DND-41 (cell line): ENCODE results near the gene CASD1.

ENCODE experiments used
- ATAC-seq: fragments of 200-7000 bp; cut with Tn5 transposase; 3 replicates; pipeline ENCODE4 v1.9.1; 2021; ENCODE audit warnings: low read depth; ENCODE audit not compliant: insufficient read depth
- DNase-seq: peaks from one replicate; pipeline ENCODE4 v3.0.0-alpha.2; 2020
- H2AFZ ChIP-seq: 2 replicates; pipeline ENCODE4 v1.6.0; 2012; ENCODE audit warnings: low read depth, low read length
- H3K27ac ChIP-seq: 2 replicates; pipeline ENCODE4 v1.5.1; 2012; ENCODE audit warnings: low read length, inconsistent platforms
- H3K27me3 ChIP-seq: fragments of 200-600 bp; sonication (generic); 2 replicates; pipeline ENCODE4 v1.6.0; 2012; ENCODE audit warnings: low read length, mild to moderate bottlenecking, inconsistent platforms; ENCODE audit not compliant: insufficient read depth, poor library complexity
- H3K36me3 ChIP-seq: 2 replicates; pipeline ENCODE4 v1.5.1; 2012; ENCODE audit warnings: low read length, inconsistent platforms; ENCODE audit not compliant: insufficient read depth
- H3K4me1 ChIP-seq: 2 replicates; pipeline ENCODE4 v1.5.1; 2012; ENCODE audit warnings: mild to moderate bottlenecking, low read length; ENCODE audit not compliant: insufficient read depth
- H3K4me2 ChIP-seq: 2 replicates; pipeline ENCODE4 v1.6.0; 2012; ENCODE audit warnings: mild to moderate bottlenecking, moderate library complexity, low read length, inconsistent platforms; ENCODE audit not compliant: insufficient read depth
- H3K4me3 ChIP-seq, 2 experiments: fragments of 200-600 bp in 1 of 2; shearing (Covaris generic) in 1 of 2; 2 replicates each; pipeline ENCODE4 v1.5.1; 2012 to 2016; ENCODE audit warnings: inconsistent platforms in 2 of 2, low read length in 2 of 2, mild to moderate bottlenecking in 2 of 2, low read depth in 1 of 2, moderate library complexity in 1 of 2
- H3K79me2 ChIP-seq: 2 replicates; pipeline ENCODE4 v1.6.0; 2012; ENCODE audit warnings: low read length, inconsistent platforms; ENCODE audit not compliant: insufficient read depth
- H3K9ac ChIP-seq: 2 replicates; pipeline ENCODE4 v1.6.0; 2012; ENCODE audit warnings: low read depth, mild to moderate bottlenecking, inconsistent platforms, low read length, moderate library complexity
- H3K9me3 ChIP-seq: 2 replicates; pipeline ENCODE4 v1.5.1; 2012; ENCODE audit warnings: low read length, moderate library complexity, mild to moderate bottlenecking, inconsistent platforms; ENCODE audit not compliant: insufficient read depth, severe bottlenecking
- H4K20me1 ChIP-seq: 2 replicates; pipeline ENCODE4 v1.6.0; 2012; ENCODE audit warnings: low read length; ENCODE audit not compliant: insufficient read depth
- CTCF ChIP-seq: IDR thresholded peaks from 2 replicates; pipeline ENCODE4 v1.5.1; 2012; ENCODE audit warnings: borderline replicate concordance, low read length, moderate library complexity, mild to moderate bottlenecking; ENCODE audit not compliant: poor library complexity, severe bottlenecking; ENCODE audit errors: extremely low read depth
- EZH2 ChIP-seq: IDR thresholded peaks from 3 replicates; pipeline ENCODE4 v1.6.1; 2012; ENCODE audit warnings: borderline replicate concordance, low read depth, mild to moderate bottlenecking, moderate library complexity, low read length, inconsistent platforms; ENCODE audit not compliant: severe bottlenecking

CASD1 gene

GRCh38 chr7:94509264-94509886 is at the start of gene CASD1:
CASD1 (plus strand) TSS chr7:94509809; CDS start chr7:94510085, 276 bp downstream.
- peak within 1 kb of the TSS; percentile 99 for H3K27ac ChIP-seq
- peak; percentile 78 for DNase-seq
- H4K20me1 ChIP-seq: peaks cover 15% of the 10 kb centered on the region; the same call in 1 of the 2 replicates
- no peak for TF ChIP-seq CTCF
- TF ChIP-seq EZH2: no peak
- no peaks in the 10 kb centered on the region for H3K9me3 ChIP-seq
- H3K79me2 ChIP-seq: peaks cover 54% of the 10 kb centered on the region
- H2AFZ ChIP-seq: peak within 1 kb of the TSS; percentile 100
- H3K4me3 ChIP-seq: peak within 1 kb of the TSS; percentile 73 to 94
- peaks cover under 1% of the 10 kb centered on the region for H3K27me3 ChIP-seq
- peak within 1 kb of the TSS; percentile 100 for H3K9ac ChIP-seq
- peak within 1 kb of the TSS; percentile 98 for H3K4me2 ChIP-seq
- peak; percentile 80 for ATAC-seq
- H3K36me3 ChIP-seq: peaks cover 15% of the 10 kb centered on the region
- H3K4me1 ChIP-seq: peaks cover 42% of the 10 kb centered on the region

GRCh38 chr7:94466516-94466915 is 43.1 kb upstream of the CASD1 start:
- H3K79me2 ChIP-seq: no peaks in the 10 kb centered on the region
- no peaks in the 10 kb centered on the region for H3K4me1 ChIP-seq
- no peak overlapping the region for H3K27ac ChIP-seq
- no peak for DNase-seq
- H3K9ac ChIP-seq: no peak overlapping the region
- H4K20me1 ChIP-seq: no peaks in the 10 kb centered on the region
- H3K4me3 ChIP-seq: no peak overlapping the region
- ATAC-seq: no peak
- TF ChIP-seq EZH2 (no peak), CTCF (no peak)
- no peaks in the 10 kb centered on the region for H3K36me3 ChIP-seq
- H3K27me3 ChIP-seq: no peaks in the 10 kb centered on the region
- no peak overlapping the region for H2AFZ ChIP-seq
- H3K4me2 ChIP-seq: no peak overlapping the region
- H3K9me3 ChIP-seq: no peaks in the 10 kb centered on the region

- no peaks in the 10 kb centered on the region for H4K20me1 ChIP-seq
- no peak for TF ChIP-seq CTCF
- no peak for TF ChIP-seq EZH2
These were observed 38.0 kb upstream of the CASD1 start for GRCh38 chr7:94471604-94472003.

GRCh38 chr7:94472608-94473007 is 37.0 kb upstream of the CASD1 start:
- TF ChIP-seq CTCF (no peak), EZH2 (no peak)
- no peak overlapping the region for H3K27ac ChIP-seq
- no peak overlapping the region for H3K4me3 ChIP-seq
- no peak overlapping the region for H3K4me2 ChIP-seq
- H3K36me3 ChIP-seq: no peaks in the 10 kb centered on the region
- H2AFZ ChIP-seq: no peak overlapping the region
- peaks cover 10% of the 10 kb centered on the region for H3K27me3 ChIP-seq
- ATAC-seq: no peak
- H3K9me3 ChIP-seq: no peaks in the 10 kb centered on the region
- no peak overlapping the region for H3K9ac ChIP-seq
- H4K20me1 ChIP-seq: no peaks in the 10 kb centered on the region
- no peak for DNase-seq
- no peaks in the 10 kb centered on the region for H3K4me1 ChIP-seq
- H3K79me2 ChIP-seq: no peaks in the 10 kb centered on the region

More at GRCh38 chr7:94471604-94472003, 38.0 kb upstream of the CASD1 start:
- Histone ChIP-seq H3K4me1 (no peaks in the 10 kb centered on the region), H3K27ac (no peak overlapping the region), H3K36me3 (no peaks in the 10 kb centered on the region), H3K9me3 (no peaks in the 10 kb centered on the region), H3K4me2 (no peak overlapping the region), H3K79me2 (no peaks in the 10 kb centered on the region), H2AFZ (no peak overlapping the region), H3K9ac (no peak overlapping the region), H3K4me3 (no peak overlapping the region), H3K27me3 (peaks cover 3% of the 10 kb centered on the region)
- no peak for DNase-seq
- ATAC-seq: no peak
